ENCODE measurements around the gene EVI5L.

DNA sequence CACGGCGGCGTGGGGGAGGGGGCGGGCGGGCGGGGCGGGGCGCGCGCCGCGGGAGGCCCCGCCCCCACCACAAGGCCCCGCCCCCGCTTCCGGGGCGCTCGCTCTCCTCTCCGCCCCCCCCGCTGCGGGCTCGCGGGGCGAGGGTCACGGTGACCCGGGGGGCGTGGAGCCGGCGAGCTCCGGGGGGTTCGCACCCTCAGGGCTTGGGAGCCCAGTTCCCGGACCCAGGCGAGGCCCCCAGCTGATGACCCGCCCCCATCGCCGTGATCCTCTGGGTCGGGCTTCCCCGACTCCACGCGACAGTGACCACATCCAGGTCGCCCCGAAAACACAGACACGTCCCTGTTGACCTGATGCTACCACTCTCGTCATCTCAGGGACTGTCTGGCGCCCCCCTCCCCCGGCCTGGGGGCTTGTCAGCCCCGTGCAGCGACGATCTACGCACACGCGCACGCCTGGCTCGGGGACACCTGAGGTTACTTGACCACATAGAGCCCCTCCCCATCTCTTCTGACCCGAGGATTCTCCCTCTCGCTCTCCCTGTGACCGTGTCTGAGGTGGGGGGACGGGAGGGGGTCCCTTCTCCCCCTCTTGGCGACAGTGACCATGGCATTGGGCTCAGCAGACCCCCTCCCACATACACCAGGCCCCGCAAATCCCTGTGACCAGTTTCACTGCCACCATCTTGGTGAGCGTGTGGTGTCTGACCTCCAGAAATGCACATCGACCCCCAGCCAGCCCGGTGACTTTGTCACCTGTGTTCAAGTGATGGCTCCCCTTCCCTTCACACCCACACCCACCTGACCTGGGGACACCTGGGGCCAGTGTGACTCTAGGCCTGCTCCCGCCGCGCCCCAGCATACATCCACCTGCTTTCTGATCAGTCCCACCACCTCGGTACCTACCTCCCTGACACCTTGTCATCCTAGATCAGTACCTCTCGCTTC lies 74.3 kb downstream of the EVI5L start:
- TF ChIP-seq, protein P1, sequence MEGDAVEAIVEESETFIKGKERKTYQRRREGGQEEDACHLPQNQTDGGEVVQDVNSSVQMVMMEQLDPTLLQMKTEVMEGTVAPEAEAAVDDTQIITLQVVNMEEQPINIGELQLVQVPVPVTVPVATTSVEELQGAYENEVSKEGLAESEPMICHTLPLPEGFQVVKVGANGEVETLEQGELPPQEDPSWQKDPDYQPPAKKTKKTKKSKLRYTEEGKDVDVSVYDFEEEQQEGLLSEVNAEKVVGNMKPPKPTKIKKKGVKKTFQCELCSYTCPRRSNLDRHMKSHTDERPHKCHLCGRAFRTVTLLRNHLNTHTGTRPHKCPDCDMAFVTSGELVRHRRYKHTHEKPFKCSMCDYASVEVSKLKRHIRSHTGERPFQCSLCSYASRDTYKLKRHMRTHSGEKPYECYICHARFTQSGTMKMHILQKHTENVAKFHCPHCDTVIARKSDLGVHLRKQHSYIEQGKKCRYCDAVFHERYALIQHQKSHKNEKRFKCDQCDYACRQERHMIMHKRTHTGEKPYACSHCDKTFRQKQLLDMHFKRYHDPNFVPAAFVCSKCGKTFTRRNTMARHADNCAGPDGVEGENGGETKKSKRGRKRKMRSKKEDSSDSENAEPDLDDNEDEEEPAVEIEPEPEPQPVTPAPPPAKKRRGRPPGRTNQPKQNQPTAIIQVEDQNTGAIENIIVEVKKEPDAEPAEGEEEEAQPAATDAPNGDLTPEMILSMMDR (conservative IDR thresholded peaks at IDR 0.05; ENCODE audit: low read length): no peak
- no peak for TF ChIP-seq EZH2phosphoT487 (IDR thresholded peaks at IDR 0.05; ENCODE audit: borderline replicate concordance)
